K562 (cell line): ENCODE results near the gene SDHAF3. TPM values are rescaled to one million over a fixed set of nuclear protein-coding genes. Genes with fewer than 3 reads are reported as not detected.

Experiments
- CEBPG ChIP-seq, 3 experiments: fragments of 200-800 bp in 1 of 3; sonication (Bioruptor generic) in 1 of 3; sonication (generic) in 1 of 3; formaldehyde crosslinking in 1 of 3; IDR thresholded peaks in 2 of 3; conservative IDR thresholded peaks in 1 of 3; 2 replicates each; pipeline versions ENCODE4 v1.6.1 to v1.8.0; 2016 to 2022; ENCODE audit warnings: missing compliant biosample characterization in 2 of 3, missing genetic modification characterization in 2 of 3, mild to moderate bottlenecking in 1 of 3, missing genetic modification reagents in 1 of 3
- FIP1L1 ChIP-seq: fragments of 200-400 bp; formaldehyde crosslinking; IDR thresholded peaks from 2 replicates; pipeline ENCODE4 v1.6.1; 2018; ENCODE audit warnings: mild to moderate bottlenecking, low read depth, low read length; ENCODE audit not compliant: poor library complexity, severe bottlenecking
- FOS ChIP-seq: IDR thresholded peaks from 3 replicates; pipeline ENCODE4 v1.6.1; 2011; ENCODE audit not compliant: insufficient read length; ENCODE audit errors: extremely low read depth
- HOXB6 ChIP-seq: fragments of 250-450 bp; sonication (Bioruptor Pico); IDR thresholded peaks from 2 replicates; pipeline ENCODE4 v1.5.1; 2022; ENCODE audit warnings: mild to moderate bottlenecking, borderline replicate concordance
- MYNN ChIP-seq, 2 experiments: sonication (generic); formaldehyde crosslinking in 1 of 2; IDR thresholded peaks; 2 replicates each; pipeline versions ENCODE4 v1.5.0 to v1.6.1; 2016 to 2020; ENCODE audit warnings: antibody characterized with exemption in 1 of 2, missing genetic modification reagents in 1 of 2
- NFE2L1 ChIP-seq: fragments of 450-650 bp; IDR thresholded peaks from 2 replicates; pipeline ENCODE4 v1.6.1; 2016; ENCODE audit warnings: missing genetic modification characterization, low read depth, mild to moderate bottlenecking, missing compliant biosample characterization, moderate library complexity, borderline replicate concordance
- PYGO2 ChIP-seq: fragments of 450-650 bp; IDR thresholded peaks from 2 replicates; pipeline ENCODE4 v1.6.1; 2016; ENCODE audit warnings: mild to moderate bottlenecking, missing genetic modification characterization, moderate library complexity, missing compliant biosample characterization
- TFE3 ChIP-seq: fragments of 450-650 bp; formaldehyde crosslinking; IDR thresholded peaks from 2 replicates; pipeline ENCODE4 v1.4.0; 2020; ENCODE audit warnings: mild to moderate bottlenecking, mixed read lengths
- ZC3H4 ChIP-seq: sonication (generic); formaldehyde crosslinking; IDR thresholded peaks from 2 replicates; pipeline ENCODE4 v1.9.0; 2021; ENCODE audit warnings: missing genetic modification reagents, borderline replicate concordance
- ZNF197 ChIP-seq: fragments of 200-800 bp; sonication (Bioruptor generic); IDR thresholded peaks from 2 replicates; pipeline ENCODE4 v1.6.1; 2016; ENCODE audit warnings: low read depth, missing genetic modification characterization, missing compliant biosample characterization
- ZNF280B ChIP-seq: fragments of 250-450 bp; sonication (Bioruptor Pico); IDR thresholded peaks from 2 replicates; pipeline ENCODE4 v1.5.1; 2021; ENCODE audit warnings: mild to moderate bottlenecking
- ZNF316 ChIP-seq: fragments of 450-650 bp; IDR thresholded peaks from 2 replicates; pipeline ENCODE4 v1.6.1; 2016
- polyA plus RNA-seq, 8 experiments: library from polyadenylated mRNA; depleted of rRNA in 4 of 8; stranded (reverse) in 5 of 8; unstranded in 3 of 8; fragments of >200 nt; fragmentation: Nextera tagmentation in 2 of 8; fragmentation: Illumina TruSeq in 1 of 8; extraction: Ambion mirVana in 2 of 8; extraction: Trizol in 1 of 8; gene quantifications; 2 replicates each; pipeline versions ENCODE4 v1.2.1 to v1.2.3, GENCODE V29; 2011 to 2014; ENCODE audit warnings: inconsistent platforms in 1 of 8, missing spikeins in 1 of 8
- total RNA-seq, 7 experiments: library from RNA; depleted of rRNA in 6 of 7; stranded (reverse); fragments of >200 nt in 6 of 7; fragmentation: Illumina TruSeq in 2 of 7; extraction: Trizol in 2 of 7; gene quantifications; 2 replicates each; pipeline versions ENCODE4 v1.2.1 to v1.2.3, GENCODE V29; 2011 to 2021; ENCODE audit warnings: low replicate concordance in 1 of 7

Gene SDHAF3
- total and polyA plus RNA-seq, 9 of the 15 experiments (the other 6 are each of a cell fraction or from before 2014, with no cell fraction given): 51.5 to 403 (median 145) TPM

GRCh38 chr7:97090761-97091353, 26.6 kb upstream of the SDHAF3 start (continued):
- no peak for TF ChIP-seq ZC3H4 (CRISPR knock-in tag)
- no peak for TF ChIP-seq ZNF280B (CRISPR knock-in tag)
- no peak for TF ChIP-seq FIP1L1
- TF ChIP-seq ZNF316: no peak
- no peak for TF ChIP-seq PYGO2 (tag)
- no peak for TF ChIP-seq NFE2L1 (tag)
- no peak for TF ChIP-seq TFE3 (CRISPR knock-in tag)
- no peak for TF ChIP-seq MYNN (IDR thresholded peaks at IDR 0.05)
- no peak for TF ChIP-seq MYNN (CRISPR knock-in tag; IDR thresholded peaks at IDR 0.05)
- no peak for TF ChIP-seq CEBPG (CRISPR knock-in tag; IDR thresholded peaks at IDR 0.05)
- no peak for TF ChIP-seq CEBPG (tag; conservative IDR thresholded peaks at IDR 0.05 in 1 of 2, IDR thresholded peaks at IDR 0.05 in 1 of 2)
- TF ChIP-seq ZNF197 (CRISPR knock-in tag): no peak
- no peak for TF ChIP-seq HOXB6
- no peak for TF ChIP-seq FOS
